Right lobe of liver (tissue), 6 donors: ENCODE results near the gene PIM2. TPM values are rescaled to one million over a fixed set of nuclear protein-coding genes. Genes with fewer than 3 reads are reported as not detected.

Experiments used
- ATAC-seq, 4 donors: fragments of 200-7000 bp; cut with Tn5 transposase; one replicate each; pipeline ENCODE4 v1.9.1; 2020; ENCODE audit warnings: mild to moderate bottlenecking in 4 of 4, moderate library complexity in 4 of 4
- DNase-seq, 3 donors: peaks; one replicate each; pipeline ENCODE4 v3.0.0-alpha.2; 2020
- H3K27ac ChIP-seq, 3 donors: fragments of 200-600 bp; one replicate each; pipeline ENCODE4 v1.8.0; 2022
- H3K27me3 ChIP-seq, 2 donors: fragments of 200-600 bp; one replicate each; pipeline ENCODE4 v1.8.0; 2022
- H3K36me3 ChIP-seq, 4 donors: fragments of 200-600 bp; sonication (generic) in 1 of 4; one replicate each; pipeline versions ENCODE4 v1.5.1 to v1.8.0; 2017 to 2022; ENCODE audit warnings: control low read depth in 1 of 4
- H3K4me1 ChIP-seq, 4 donors: fragments of 200-600 bp; sonication (generic) in 1 of 4; one replicate each; pipeline versions ENCODE4 v1.5.1 to v1.8.0; 2017 to 2022; ENCODE audit warnings: control low read depth in 1 of 4
- H3K4me3 ChIP-seq, 3 donors: fragments of 200-600 bp; one replicate each; pipeline ENCODE4 v1.8.0; 2022
- H3K9me3 ChIP-seq, 4 donors: fragments of 200-600 bp; sonication (generic) in 1 of 4; one replicate each; pipeline versions ENCODE4 v1.5.1 to v1.8.0; 2017 to 2022; ENCODE audit warnings: control low read depth in 1 of 4
- CTCF ChIP-seq, 4 donors: fragments of 200-600 bp in 3 of 4; fragments of 450-650 bp in 1 of 4; IDR thresholded peaks; one replicate each; pipeline versions ENCODE4 v1.5.1 to v1.8.0; 2016 to 2022; ENCODE audit warnings: antibody characterized with exemption in 4 of 4, mild to moderate bottlenecking in 2 of 4
- POLR2A ChIP-seq: fragments of 450-650 bp; IDR thresholded peaks from one replicate; pipeline ENCODE4 v1.6.1; 2017; ENCODE audit warnings: antibody characterized with exemption, mild to moderate bottlenecking
- WGBS: methylation state at CpG from one replicate; pipeline ENCODE4 v1.1.6; 2018; ENCODE audit warnings: low coverage, low lambda C conversion rate; ENCODE audit not compliant: insufficient coverage; ENCODE audit errors: missing lambda C conversion rate; 5-methylcytosine and 5-hydroxymethylcytosine counted together
- intact Hi-C, 2 donors: fragments of 100-400 bp; cut with DNase I; formaldehyde crosslinking; loops; one replicate each; pipeline versions ENCODE4 v1.11.2 to v1.14.1; 2022
- total RNA-seq, 6 experiments: library from RNA; depleted of rRNA in 2 of 6; stranded (reverse); fragments of >200 nt in 2 of 6; fragmentation: NEBNext Ultra II Directional in 3 of 6; extraction: Animal tissue kit (Norgen Biotek cat#: 25700) in 3 of 6; gene quantifications; one replicate each; pipeline versions ENCODE4 v1.1.0 to v1.2.4, GENCODE V29; 2016 to 2023
- donor health status: DM: no; HTN: yes; CAD: no.
- donor health status: DM: no; HTN: no; CAD: no.
- donor health status: DM: no; HTN: no; CAD: no.
- donor health status: DM: no; HTN: yes; CAD: no.
- donor health status: DM: no; HTN: yes; CAD: no.

PIM2 gene
- total RNA-seq, 6 experiments from 2014 or later: 1.7 to 8.8 (median 6.8) TPM

- WGBS: 31% methylated on average over 9 of the region's 53 CpGs
- intact Hi-C loops: loop anchor here in 1 of 2 donors (10.0 kb wide), 1 partner anchor 53 kb away; no protein-coding TSS in a partner anchor
- peak in 1 of 3 donors; percentile 64 for DNase-seq
Observed at GRCh38 chrX:48957477-48957826, 38.6 kb upstream of the PIM2 start, which contains the start of gene OTUD5. TSS of gene OTUD5 (minus strand) at chrX:48957607. CDS start at chrX:48957570, 37 bp downstream.

GRCh38 chrX:48956728-48957414 is 38.0 kb upstream of the PIM2 start:
- TF ChIP-seq POLR2A: no peak
- TF ChIP-seq CTCF (IDR thresholded peaks at IDR 0.05): no peak
- H3K9me3 ChIP-seq: no peaks in the 10 kb centered on the region
- peak overlapping the region; percentile 55 to 70 (median 63) for H3K4me3 ChIP-seq
- ATAC-seq: no peak
- H3K27me3 ChIP-seq: no peaks in the 10 kb centered on the region
- peaks cover 0 to 5% (median 0%) of the 10 kb centered on the region in 4 donors for H3K36me3 ChIP-seq
- H3K4me1 ChIP-seq: peaks cover 0 to 6% (median 0%) of the 10 kb centered on the region in 4 donors
- peak in 2 of 3 donors; percentile 48 to 54 for DNase-seq
- intact Hi-C loops: loop anchor here in 1 of 2 donors (10.0 kb wide), 1 partner anchor 52 kb away; no protein-coding TSS in a partner anchor
- WGBS: 20% methylated on average over 4 of the region's 61 CpGs
- H3K27ac ChIP-seq: peak overlapping the region in 2 of 3 donors; percentile 57 to 95

More at GRCh38 chrX:48957477-48957826, 38.6 kb upstream of the PIM2 start, which contains the start of gene OTUD5:
- peaks cover 0 to 5% (median 0%) of the 10 kb centered on the region in 4 donors for H3K36me3 ChIP-seq
- TF ChIP-seq POLR2A: no peak
- TF ChIP-seq CTCF (IDR thresholded peaks at IDR 0.05): no peak
- peak within 1 kb of the TSS; percentile 90 to 95 (median 92) for H3K27ac ChIP-seq
- H3K9me3 ChIP-seq: no peaks in the 10 kb centered on the region
- no peaks in the 10 kb centered on the region for H3K27me3 ChIP-seq
- H3K4me3 ChIP-seq: peak within 1 kb of the TSS; percentile 55 to 70 (median 63)
- H3K4me1 ChIP-seq: peaks cover 0 to 6% (median 0%) of the 10 kb centered on the region in 4 donors
- peak in 2 of 4 donors; percentile 1 to 2 for ATAC-seq

GRCh38 chrX:48948589-48948988 is 29.8 kb upstream of the PIM2 start:
- DNase-seq (peak in 1 of 3 donors; percentile 22), ATAC-seq (no peak)
- Histone ChIP-seq H3K4me1 (no peaks in the 10 kb centered on the region), H3K27ac (no peak overlapping the region), H3K9me3 (no peaks in the 10 kb centered on the region), H3K4me3 (no peak overlapping the region), H3K36me3 (no peaks in the 10 kb centered on the region), H3K27me3 (no peaks in the 10 kb centered on the region)
- no CpG with 5 or more reads among the region's 1 CpG for WGBS
- TF ChIP-seq CTCF (IDR thresholded peaks at IDR 0.05) (no peak), POLR2A (no peak)
- intact Hi-C loops: no loop called here

- no peaks in the 10 kb centered on the region for H3K9me3 ChIP-seq
- H3K36me3 ChIP-seq: peaks cover 0 to 3% (median 0%) of the 10 kb centered on the region in 4 donors
- ATAC-seq (peak; percentile 77 to 80 (median 80)), DNase-seq (peak; percentile 51 to 71 (median 54))
- 35% methylated on average over 7 of the region's 8 CpGs for WGBS
- no peak overlapping the region for H3K27ac ChIP-seq
- no peaks in the 10 kb centered on the region for H3K4me1 ChIP-seq
- H3K27me3 ChIP-seq: no peaks in the 10 kb centered on the region
- no peak overlapping the region for H3K4me3 ChIP-seq
- TF ChIP-seq CTCF (IDR thresholded peaks at IDR 0.05): peak; percentile 61 to 88 (median 88)
- TF ChIP-seq POLR2A: no peak
- intact Hi-C loops: no loop called here
Observed at GRCh38 chrX:48945517-48946348, 26.9 kb upstream of the PIM2 start.
